Body of pancreas (tissue), 4 donors: ENCODE data around the gene PPT1. TPM values are rescaled to one million over a fixed set of nuclear protein-coding genes. Genes with fewer than 3 reads are reported as not detected.

ENCODE experiments used
- ATAC-seq: fragments of 150-250 bp; one replicate; pipeline ENCODE4 v1.9.1; 2016
- DNase-seq, 4 donors: peaks; one replicate each; pipeline ENCODE4 v3.0.0-alpha.2; 2019
- H3K27ac ChIP-seq, 4 donors: fragments of 200-600 bp; sonication (generic); 1 replicate in 3 of 4; 2 replicates in 1 of 4; pipeline versions ENCODE4 v1.5.1 to v1.6.1; 2016 to 2019; ENCODE audit warnings: mild to moderate bottlenecking in 1 of 4, mixed read lengths in 1 of 4, moderate library complexity in 1 of 4
- H3K27me3 ChIP-seq, 2 donors: fragments of 200-600 bp; sonication (generic); one replicate each; pipeline ENCODE4 v1.6.0; 2016; ENCODE audit warnings: mild to moderate bottlenecking in 1 of 2
- H3K36me3 ChIP-seq, 2 donors: fragments of 200-600 bp; sonication (generic); replicated peaks in 1 of 2; 2 replicates each; pipeline ENCODE4 v1.5.1; 2016; ENCODE audit warnings: low read depth in 2 of 2; ENCODE audit not compliant: insufficient read depth in 1 of 2
- H3K4me1 ChIP-seq: fragments of 200-600 bp; sonication (generic); one replicate; pipeline ENCODE4 v1.6.0; 2016
- H3K4me3 ChIP-seq, 2 donors: fragments of 200-600 bp; sonication (generic); 1 replicate in 1 of 2; 2 replicates in 1 of 2; pipeline ENCODE4 v1.5.1; 2016 to 2019
- H3K9me3 ChIP-seq, 3 donors: fragments of 200-600 bp; sonication (generic); 1 replicate in 2 of 3; 2 replicates in 1 of 3; pipeline ENCODE4 v1.5.1; 2016
- CTCF ChIP-seq, 7 experiments: fragments of 450-650 bp in 4 of 7; fragments of 200-600 bp in 3 of 7; sonication (generic) in 3 of 7; IDR thresholded peaks; one replicate each; pipeline ENCODE4 v1.5.1; 2016 to 2019; ENCODE audit warnings: antibody characterized with exemption in 7 of 7
- POLR2A ChIP-seq, 3 donors: fragments of 450-650 bp; IDR thresholded peaks; one replicate each; pipeline ENCODE4 v1.6.1; 2016; ENCODE audit warnings: antibody characterized with exemption in 3 of 3, mild to moderate bottlenecking in 2 of 3
- WGBS, 2 donors: methylation state at CpG; one replicate each; pipeline ENCODE4 v1.1.5; 2017; 5-methylcytosine and 5-hydroxymethylcytosine counted together
- intact Hi-C: fragments of 100-400 bp; cut with DNase I; formaldehyde crosslinking; loops from one replicate; pipeline ENCODE4 v1.15.1; 2023
- total RNA-seq, 2 donors: library from RNA; depleted of rRNA; stranded (reverse); fragments of >200 nt; gene quantifications; one replicate each; pipeline ENCODE4 v1.1.0, GENCODE V29; 2016

PPT1 gene
- total RNA-seq, 2 donors from 2014 or later = 26.4 to 28.5 TPM

DNA sequence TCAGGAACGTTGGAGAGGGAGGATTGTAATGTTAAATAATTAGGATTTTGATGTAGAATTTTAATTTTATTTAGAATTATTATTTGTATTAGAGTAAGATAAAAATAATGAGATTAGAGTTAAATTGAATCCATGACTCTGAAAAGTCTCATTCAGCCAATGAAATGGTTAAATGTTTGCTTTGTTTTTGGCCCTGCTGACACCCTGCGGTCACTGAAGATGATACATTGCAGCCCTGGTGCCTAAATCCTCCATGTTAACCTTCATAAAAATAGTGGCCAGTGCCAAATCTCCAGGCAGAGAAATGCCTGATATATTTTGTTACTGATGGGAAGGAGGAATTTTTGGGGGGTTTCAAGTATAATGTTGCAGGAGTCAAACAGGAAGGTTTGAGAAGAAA is 36.8 kb upstream of the PPT1 start:
- DNase-seq (no peak), ATAC-seq (no peak)
- H3K36me3 ChIP-seq = no peaks in the 10 kb centered on the region
- WGBS, 2 donors = 35 to 45% methylated on average over 2 of the region's 2 CpGs
- H3K4me3 ChIP-seq = no peak overlapping the region
- no peaks in the 10 kb centered on the region for H3K9me3 ChIP-seq
- no peaks in the 10 kb centered on the region for H3K4me1 ChIP-seq
- H3K27me3 ChIP-seq = no peaks in the 10 kb centered on the region
- no peak overlapping the region for H3K27ac ChIP-seq
- no peak for TF ChIP-seq POLR2A (IDR thresholded peaks at IDR 0.05)
- no peak for TF ChIP-seq CTCF (IDR thresholded peaks at IDR 0.05)
- intact Hi-C loops = no loop called here

GRCh38 chr1:40133312-40133665 is 36.2 kb upstream of the PPT1 start:
- 58 to 80% methylated on average over 17 to 18 of the region's 21 CpGs for WGBS, 2 donors

DNA sequence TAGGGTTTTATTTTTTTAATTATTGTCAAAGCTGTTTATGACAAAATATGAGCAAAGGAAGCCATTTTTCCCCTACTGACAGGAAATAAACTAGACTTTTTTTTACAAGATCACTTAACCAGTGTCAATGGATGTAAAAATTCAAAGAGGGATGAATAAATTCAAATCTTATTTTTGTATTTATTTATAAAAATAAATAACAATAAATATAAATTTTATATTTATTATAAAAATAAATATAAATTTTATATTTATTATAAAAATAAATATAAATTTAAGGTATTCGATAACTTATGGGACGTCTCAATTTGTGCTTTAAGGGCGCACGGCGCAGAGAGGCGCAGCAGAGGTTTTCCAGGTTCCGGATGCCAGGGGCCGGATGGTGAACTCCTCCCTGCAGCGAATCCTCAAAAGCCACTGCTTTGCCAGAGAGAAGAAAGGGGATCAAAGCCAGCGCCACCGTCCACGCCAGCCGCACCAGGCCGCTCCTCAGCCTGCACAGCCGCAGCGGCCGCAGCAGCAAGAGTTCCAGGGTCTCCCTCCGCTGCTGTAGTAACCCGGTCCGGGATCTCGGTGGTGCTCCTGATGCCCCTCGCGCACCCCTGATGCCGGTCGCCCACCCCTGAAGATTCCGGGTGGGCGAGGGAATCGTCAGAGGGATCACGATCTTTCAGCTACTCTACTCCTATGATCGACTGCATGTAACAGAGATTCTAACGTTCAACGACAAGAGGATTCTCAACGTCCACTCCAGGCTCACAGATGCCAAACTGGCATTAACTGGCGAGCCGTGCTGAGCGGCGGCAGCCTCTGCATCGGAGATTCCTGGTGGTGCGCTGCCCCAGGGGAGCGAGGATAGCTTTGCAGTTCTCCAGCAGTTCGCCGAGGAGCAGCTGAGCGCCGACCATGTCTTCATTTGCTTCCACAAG is 35.6 kb upstream of the PPT1 start:
- no peaks in the 10 kb centered on the region for H3K27me3 ChIP-seq
- intact Hi-C loops = no loop called here
- no peaks in the 10 kb centered on the region for H3K4me1 ChIP-seq
- TF ChIP-seq POLR2A (IDR thresholded peaks at IDR 0.05) (no peak), CTCF (IDR thresholded peaks at IDR 0.05) (no peak)
- DNase-seq (no peak), ATAC-seq (no peak)
- H3K9me3 ChIP-seq = no peaks in the 10 kb centered on the region
- H3K36me3 ChIP-seq = no peaks in the 10 kb centered on the region
- 27 to 45% methylated on average over 12 to 42 of the region's 44 CpGs for WGBS, 2 donors
- no peak overlapping the region for H3K4me3 ChIP-seq
- no peak overlapping the region for H3K27ac ChIP-seq

More at GRCh38 chr1:40133312-40133665, 36.2 kb upstream of the PPT1 start:
- no peak for ATAC-seq
- no peaks in the 10 kb centered on the region for H3K27me3 ChIP-seq
- DNase-seq = no peak
- no peaks in the 10 kb centered on the region for H3K36me3 ChIP-seq
- no peaks in the 10 kb centered on the region for H3K9me3 ChIP-seq
- intact Hi-C loops = no loop called here
- H3K27ac ChIP-seq = no peak overlapping the region
- TF ChIP-seq POLR2A (IDR thresholded peaks at IDR 0.05) = no peak
- no peak for TF ChIP-seq CTCF (IDR thresholded peaks at IDR 0.05)
- H3K4me3 ChIP-seq = no peak overlapping the region
- H3K4me1 ChIP-seq = no peaks in the 10 kb centered on the region

- Histone ChIP-seq H3K27me3 (no peaks in the 10 kb centered on the region), H3K27ac (no peak overlapping the region), H3K36me3 (no peaks in the 10 kb centered on the region), H3K4me1 (no peaks in the 10 kb centered on the region), H3K9me3 (no peaks in the 10 kb centered on the region), H3K4me3 (no peak overlapping the region)
- DNase-seq (no peak), ATAC-seq (no peak)
- intact Hi-C loops = no loop called here
- no peak for TF ChIP-seq POLR2A (IDR thresholded peaks at IDR 0.05)
- TF ChIP-seq CTCF (IDR thresholded peaks at IDR 0.05) = no peak
- WGBS, 2 donors = 38 to 70% methylated on average over 2 of the region's 2 CpGs
Observed at GRCh38 chr1:40130892-40131291, 33.8 kb upstream of the PPT1 start.

- ATAC-seq (no peak), DNase-seq (no peak)
- Histone ChIP-seq H3K4me3 (no peak overlapping the region), H3K9me3 (no peaks in the 10 kb centered on the region), H3K27ac (no peak overlapping the region), H3K36me3 (no peaks in the 10 kb centered on the region), H3K27me3 (no peaks in the 10 kb centered on the region), H3K4me1 (peaks cover 5% of the 10 kb centered on the region)
- intact Hi-C loops = no loop called here
- TF ChIP-seq CTCF (IDR thresholded peaks at IDR 0.05) = no peak
- TF ChIP-seq POLR2A (IDR thresholded peaks at IDR 0.05) = no peak
Observed at GRCh38 chr1:40122855-40123254, 25.8 kb upstream of the PPT1 start.
